Right ventricle myocardium inferior (tissue), 1 donor: ENCODE measurements around the gene AKAP1. TPM values are rescaled to one million over a fixed set of nuclear protein-coding genes. Genes with fewer than 3 reads are reported as not detected.
A peak's percentile ranks its signal among the peaks of the same experiment; 100 is the strongest.

ENCODE experiments used
- ATAC-seq: fragments of 200-7000 bp; cut with Tn5 transposase; one replicate; pipeline ENCODE4 v1.9.1; 2020; ENCODE audit warnings: mild to moderate bottlenecking, moderate library complexity
- DNase-seq: peaks from one replicate; pipeline ENCODE4 v3.0.0; 2021; ENCODE audit errors: missing footprints
- intact Hi-C: fragments of 100-400 bp; cut with DNase I; formaldehyde crosslinking; loops from one replicate; pipeline ENCODE4 v1.11.0; 2022
- total RNA-seq: library from RNA; stranded (reverse); fragmentation: NEBNext Ultra II Directional; extraction: Animal tissue kit (Norgen Biotek cat#: 25700); gene quantifications from one replicate; pipeline ENCODE4 v1.2.1, GENCODE V29; 2021
- donor health status: DM: no; HTN: yes; CAD: no; lungs with severe emphysema.

The AKAP1 gene
- total RNA-seq, 1 donor from 2014 or later: 226 TPM

DNA sequence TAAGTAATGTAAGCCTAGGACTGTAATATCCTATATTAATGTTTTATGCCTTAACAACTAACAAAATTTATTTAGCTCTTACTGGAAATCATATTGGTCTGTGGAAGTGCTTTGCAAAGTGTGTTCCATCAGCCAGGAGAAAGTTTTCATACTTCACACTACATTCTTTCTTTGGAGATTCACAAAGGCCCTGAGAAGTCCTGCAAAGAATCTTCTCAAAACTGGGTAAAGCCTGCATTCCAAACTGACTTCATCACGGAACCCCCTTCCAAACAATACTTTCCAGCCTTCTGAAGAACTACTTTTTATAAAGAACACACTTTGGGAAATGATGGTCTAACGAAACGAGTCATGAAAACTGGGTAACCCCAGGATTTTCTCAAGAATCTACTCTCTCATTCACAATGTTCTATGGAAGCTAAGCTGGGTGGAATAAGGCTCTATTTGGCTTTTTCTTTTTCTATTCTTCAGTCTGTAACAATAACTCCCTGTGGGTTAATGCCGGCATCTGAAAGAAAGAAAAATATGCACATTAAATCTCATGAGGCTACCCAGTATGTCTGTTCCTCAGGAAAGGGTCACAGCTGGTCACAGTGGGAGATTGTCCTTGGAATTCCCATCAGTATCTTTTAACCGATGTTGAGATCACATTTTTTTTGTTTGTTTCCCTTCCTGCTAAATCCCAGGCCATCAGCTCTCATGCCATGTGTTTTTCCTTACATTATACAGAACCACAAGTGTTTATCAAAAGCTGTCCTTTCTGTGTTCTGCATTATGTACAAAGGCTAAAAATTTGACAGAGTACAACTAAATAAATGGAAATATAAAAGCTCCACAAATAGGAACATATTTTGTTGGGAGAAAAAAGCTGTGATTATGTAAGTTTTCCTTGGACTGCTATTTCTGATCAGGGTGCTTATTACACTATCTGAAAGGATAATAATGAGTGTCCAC is 12.8 kb upstream of the AKAP1 start:
- ATAC-seq (no peak), DNase-seq (no peak)
- intact Hi-C loops: no loop called here

DNA sequence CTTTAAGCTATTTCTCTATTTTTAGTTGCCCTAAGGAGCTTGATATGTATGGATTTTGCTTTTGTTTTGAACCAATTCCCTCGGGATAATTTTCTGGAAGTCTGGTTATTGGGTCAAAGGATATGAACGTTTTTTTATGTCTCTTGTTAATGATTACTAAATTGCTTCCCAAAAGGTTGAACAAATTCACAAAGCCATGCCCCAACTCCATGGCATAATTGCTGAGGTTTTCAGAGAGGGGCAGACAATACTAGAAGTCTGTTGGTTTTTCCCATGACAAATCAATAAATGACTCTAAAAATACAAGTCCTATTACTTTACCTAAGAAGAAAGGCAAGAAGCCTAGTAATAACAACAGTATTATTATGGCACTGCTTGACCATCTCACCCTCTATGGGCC is 11.4 kb upstream of the AKAP1 start:
- ATAC-seq: no peak
- no peak for DNase-seq
- intact Hi-C loops: no loop called here

DNA sequence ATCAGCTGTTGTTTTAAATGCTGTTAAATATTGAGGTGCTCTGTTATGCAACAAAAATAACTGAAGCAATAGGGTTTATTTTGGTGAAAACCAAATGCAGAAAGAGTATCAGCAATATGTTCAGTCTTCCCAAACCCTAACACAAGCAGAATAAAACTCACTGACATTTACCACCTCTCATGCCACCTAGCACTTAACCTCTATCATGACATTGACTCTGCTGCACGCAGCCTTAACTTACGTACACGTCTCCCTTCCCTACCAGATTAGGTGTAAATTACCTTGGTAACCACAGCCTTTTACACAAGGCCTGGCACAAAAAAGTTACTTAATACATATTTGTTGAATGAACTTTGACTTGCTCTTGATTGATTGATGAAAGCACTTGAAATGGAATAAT is 9.9 kb upstream of the AKAP1 start:
- DNase-seq (no peak), ATAC-seq (no peak)
- intact Hi-C loops: no loop called here

DNA sequence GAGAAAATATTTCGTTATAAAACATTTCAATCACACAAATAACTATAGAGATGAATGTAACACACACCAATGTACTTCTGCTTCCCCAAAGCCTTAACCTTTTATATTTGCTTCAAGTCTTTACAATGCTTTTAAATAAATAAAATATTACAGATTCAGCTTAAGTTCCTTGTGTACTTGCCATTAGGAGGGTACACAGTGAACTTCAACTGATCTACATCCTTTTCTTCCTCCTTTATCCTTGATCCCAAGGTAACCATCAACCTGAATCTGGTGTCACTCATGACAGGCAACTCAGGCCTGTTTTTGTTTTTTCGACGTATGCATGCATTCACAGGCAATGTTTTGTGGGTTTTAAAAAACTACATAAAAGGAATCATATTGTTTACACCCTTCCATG is 9.3 kb upstream of the AKAP1 start:
- intact Hi-C loops: no loop called here
- ATAC-seq: no peak
- DNase-seq: no peak

DNA sequence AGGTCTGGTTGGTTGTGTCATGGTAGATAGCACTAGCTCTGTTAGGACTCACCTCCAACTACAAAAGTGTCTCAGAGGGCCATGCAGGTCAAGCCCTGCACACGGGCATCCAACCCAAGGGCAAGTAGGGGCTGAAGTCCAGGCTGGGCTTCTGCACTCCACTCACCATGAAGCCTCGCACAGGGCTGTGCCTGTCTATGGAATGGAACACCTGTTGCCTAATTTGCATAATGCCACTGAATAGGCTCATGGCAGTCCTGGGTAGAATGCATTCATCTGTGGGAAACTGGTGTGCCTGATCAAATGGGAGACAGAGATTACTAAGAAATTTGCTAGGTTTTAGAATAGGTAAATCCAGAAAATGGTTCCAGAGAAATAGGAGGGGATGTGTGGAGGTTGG is 8.0 kb upstream of the AKAP1 start:
- ATAC-seq (no peak), DNase-seq (no peak)
- intact Hi-C loops: no loop called here

DNA sequence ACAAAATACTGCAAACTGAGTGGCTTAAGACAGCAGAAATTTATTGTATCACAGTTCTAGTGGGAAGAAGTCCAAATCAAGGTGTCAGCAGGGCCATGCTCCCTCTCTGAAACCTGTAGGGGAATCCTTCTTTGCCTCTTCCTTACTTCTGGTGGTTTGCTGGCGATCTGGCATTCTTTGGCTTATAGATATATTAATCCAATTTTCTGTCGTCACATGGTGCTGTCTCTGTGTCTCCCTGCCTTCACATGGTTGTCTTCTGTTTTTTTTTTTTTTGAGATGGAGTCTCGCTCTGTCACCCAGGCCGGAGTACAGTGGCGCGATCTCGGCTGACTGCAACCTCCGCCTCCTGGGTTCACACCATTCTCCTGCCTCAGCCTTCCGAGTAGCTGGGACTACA is 6.8 kb upstream of the AKAP1 start:
- DNase-seq (no peak), ATAC-seq (no peak)
- intact Hi-C loops: no loop called here

DNA sequence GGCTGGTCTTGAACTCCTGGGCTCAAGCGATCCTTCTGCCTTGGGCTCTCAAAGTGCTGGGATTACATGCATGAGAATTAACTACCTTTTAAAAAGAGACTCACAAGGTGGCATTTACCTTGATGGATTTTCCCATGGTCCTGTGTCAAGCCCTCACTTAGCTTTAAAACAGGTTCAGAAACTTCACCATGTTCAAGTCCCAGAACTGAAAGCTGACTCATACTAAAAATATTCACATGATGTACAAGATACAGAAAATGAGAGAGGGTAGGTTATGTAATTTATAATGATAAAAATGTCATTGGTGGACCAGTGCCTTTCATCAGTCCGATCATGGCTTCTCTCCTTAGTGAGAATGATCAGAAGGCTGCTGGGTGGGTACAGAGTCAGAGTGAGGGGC is 4.3 kb upstream of the AKAP1 start:
- intact Hi-C loops: no loop called here
- DNase-seq: no peak
- ATAC-seq: no peak

DNA sequence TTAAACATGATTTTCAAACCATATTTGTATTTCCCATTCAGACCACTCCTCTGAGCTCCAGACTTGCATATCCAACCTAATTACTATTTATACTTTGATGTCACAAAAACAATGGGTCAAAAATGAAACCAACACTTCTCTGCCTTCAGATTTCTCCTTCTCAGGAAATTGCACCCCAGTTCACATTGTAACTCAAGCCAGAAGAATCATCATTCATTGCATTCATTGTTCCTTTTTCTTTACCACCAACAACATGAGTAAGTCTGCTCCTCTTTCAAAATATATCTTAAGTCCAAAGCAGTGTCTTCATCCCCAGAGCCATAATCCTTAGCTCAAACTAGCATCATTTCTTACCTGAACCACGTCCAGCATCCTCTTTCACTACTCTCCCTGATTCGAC is 2.6 kb upstream of the AKAP1 start:
- DNase-seq (no peak), ATAC-seq (no peak)
- intact Hi-C loops: no loop called here

DNA sequence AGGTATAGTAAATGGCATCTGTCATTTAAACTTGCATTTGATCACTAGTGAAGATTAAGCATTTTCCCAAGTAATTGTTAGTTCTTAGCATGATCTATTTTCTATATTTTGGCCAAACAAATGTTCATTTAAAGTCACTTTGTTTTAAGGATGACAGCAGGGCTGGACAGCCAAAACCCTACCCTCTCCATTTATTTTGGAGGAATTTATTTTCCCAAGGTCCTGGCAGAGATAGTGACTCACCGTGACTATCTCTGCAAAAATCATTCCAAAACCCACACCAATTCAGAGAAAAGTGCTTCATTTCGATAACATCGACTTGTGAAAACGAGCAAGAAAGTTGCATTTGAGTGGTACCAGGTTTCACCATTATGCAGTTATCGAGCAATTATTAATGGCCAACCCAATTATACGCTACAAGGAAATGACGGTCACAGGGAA is 665 bp upstream of the AKAP1 start:
- ATAC-seq: no peak
- intact Hi-C loops: loop anchor here (2.0 kb wide), 1 partner anchor 48 kb away; no protein-coding TSS in a partner anchor

DNA sequence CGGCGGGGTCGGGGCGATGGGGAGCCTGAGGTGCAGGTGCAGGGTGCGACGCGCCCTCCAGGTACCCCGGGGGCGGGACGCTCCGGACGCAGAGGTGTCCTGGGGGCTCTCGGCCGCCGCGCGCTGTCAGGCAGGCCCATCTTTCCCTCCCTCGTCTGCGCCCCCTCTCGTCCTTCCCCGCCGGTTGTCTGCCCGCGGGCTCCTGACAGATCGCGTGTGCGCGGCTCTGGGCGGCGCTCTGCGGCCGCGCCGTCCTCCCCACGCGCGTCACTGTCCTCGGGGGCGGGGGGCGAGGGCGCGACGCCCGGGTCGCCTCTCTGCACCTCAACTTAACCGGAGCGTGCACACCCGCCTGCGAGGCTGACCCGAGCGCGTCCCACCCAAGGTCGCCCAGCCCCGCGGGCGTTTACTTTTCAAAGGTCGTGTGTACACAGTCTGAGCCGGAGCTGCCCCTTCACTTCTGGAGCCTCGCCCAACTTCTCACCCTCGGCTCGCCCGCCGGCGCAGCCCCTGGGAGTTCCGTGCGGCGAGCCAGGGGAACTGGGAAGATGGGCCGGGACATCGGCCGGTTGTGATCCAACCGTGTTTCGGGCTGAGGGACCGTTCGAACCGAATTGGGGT is 512 bp downstream of the AKAP1 start:
- peak; percentile 59 for ATAC-seq
- intact Hi-C loops: loop anchor here (2.0 kb wide), 1 partner anchor 49 kb away; no protein-coding TSS in a partner anchor

More for the DNA sequence above, 665 bp upstream of the AKAP1 start:
- no peak for DNase-seq

DNA sequence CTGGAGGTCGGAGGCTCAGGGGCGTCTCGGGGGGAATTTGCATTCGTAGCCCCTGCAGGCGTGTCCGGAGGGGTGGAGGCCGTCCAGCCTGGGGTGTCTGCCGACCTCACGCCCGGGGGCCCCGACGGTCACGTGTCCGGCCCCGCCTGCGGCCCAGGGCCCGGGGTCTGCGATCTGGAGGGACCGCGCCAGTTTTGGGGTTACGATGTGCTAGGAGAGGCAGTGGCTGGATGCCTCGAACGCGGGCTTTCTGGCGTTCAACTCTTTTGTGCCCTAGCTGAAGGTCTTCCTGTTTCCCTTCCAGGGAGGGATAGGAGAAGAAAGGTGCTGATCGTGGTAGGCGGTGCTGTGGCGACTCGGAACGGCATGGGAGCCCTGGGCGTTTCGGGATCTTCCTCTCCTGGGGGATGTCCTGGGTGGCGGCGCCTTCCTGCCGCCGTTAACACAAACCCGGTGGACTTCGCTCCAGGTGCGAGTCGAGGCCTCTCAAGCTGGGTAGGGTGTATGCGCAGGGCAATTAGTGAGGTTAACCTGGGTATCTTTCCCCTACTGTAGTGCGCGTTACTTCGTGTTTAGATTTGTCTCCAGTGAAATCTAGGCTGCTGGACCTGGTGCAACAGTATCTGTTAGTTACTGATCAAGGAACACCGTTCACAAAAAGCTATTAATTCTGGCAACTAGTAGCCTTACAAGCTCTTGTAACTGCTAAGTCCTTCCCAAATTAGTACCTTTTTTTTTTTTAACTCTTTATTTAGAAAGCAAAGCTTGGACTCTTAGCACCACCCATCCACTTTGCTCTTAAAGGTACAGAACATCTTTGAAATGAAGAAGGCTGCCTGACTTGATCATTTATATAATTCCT is 1.3 kb downstream of the AKAP1 start:
- DNase-seq: no peak
- intact Hi-C loops: no loop called here
- no peak for ATAC-seq

More for the DNA sequence above, 512 bp downstream of the AKAP1 start:
- peak; percentile 84 for DNase-seq

DNA sequence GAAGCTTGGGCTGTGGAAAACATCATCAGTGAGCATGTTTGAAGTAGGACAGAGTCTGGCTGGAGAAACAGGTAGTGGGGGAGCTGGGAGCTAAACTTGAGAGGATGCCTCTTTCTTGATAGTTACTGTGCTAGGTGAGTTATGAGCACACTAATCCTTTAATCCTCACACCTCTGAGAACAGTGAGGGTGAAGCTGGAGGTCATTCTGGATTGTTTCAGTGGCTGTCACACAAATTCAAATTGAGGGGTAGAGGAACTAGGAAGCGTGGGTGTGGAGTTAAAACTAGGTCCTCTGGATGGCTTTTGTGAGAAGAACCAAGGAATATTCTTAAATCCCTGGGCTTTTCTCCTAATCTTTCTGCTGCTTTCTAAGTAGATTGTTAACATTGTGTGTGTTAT is 3.3 kb downstream of the AKAP1 start:
- no peak for DNase-seq
- intact Hi-C loops: no loop called here

DNA sequence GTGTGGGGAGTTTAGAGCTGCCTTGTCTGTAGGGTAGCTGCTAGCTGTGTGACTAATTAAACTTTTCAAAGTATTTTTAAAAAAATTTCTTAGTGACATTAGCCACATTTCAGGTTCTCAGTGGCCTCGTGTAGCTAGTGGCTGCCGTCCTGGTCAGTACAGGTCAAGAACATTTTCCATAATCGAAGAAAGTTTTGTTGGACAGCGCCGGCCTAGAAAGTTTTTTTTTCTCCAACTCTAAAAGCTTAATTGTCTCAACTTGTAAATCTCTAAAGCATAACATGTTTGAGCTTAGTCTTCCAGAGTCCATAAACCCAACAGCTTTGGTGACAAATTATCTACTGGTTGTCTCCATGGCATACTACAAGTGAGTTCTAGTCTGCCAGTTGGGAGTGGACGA is 4.3 kb downstream of the AKAP1 start:
- DNase-seq (no peak), ATAC-seq (no peak)
- intact Hi-C loops: no loop called here

More for the DNA sequence above, 3.3 kb downstream of the AKAP1 start:
- ATAC-seq: no peak

DNA sequence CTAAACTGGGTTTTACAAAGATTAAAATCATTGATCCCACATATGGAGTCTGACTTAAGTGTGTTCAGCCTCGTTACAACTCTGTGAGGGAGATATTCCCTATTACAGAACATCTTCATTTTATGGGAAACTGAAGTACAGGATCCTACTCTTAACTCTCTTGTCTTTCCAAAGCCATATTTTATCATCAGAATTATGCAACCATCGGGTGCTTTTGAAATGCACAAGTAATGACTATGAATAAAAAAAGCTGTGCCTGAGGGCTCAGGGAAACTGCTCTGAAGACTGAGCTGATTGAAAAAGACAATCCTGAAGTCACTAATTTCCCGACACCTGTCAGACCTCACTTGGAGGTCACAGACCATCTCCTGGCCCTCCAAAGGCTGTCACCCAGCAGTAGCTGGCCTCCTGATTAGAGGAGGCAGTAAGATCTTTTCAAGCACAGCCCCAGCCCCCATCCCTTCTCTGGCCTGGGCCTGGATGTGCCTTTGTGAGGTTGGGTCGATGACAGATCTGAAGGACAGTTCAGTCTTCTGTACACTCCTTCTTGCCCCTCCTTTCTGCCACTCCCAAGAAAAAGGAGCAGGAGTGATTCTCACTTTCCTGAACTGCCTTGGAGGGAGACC is 5.6 kb downstream of the AKAP1 start:
- DNase-seq (no peak), ATAC-seq (peak; percentile 3)
- intact Hi-C loops: loop anchor here (2.0 kb wide), 1 partner anchor 20 kb away; no protein-coding TSS in a partner anchor

DNA sequence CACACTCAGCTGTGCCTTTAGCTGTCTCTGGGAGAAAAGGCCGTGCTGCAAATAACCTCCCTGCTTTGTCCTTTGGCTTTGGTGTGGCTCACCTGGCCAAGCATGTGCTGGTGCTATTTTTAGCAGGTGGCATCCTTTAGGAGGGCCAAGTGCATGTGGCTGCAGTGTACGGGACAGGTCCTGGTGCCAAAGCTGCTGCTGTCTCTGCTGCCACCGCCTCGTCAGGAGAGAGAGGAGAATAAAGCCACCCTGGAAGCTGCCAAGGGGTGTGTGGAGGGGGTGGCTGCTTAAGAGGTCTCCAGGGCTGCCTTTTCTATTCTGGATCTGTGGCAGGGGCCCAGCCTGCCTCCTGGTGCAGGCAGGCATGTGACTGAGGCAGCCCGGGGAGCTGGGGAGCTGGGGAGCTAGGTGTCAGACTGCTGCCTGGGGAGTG is 6.2 kb downstream of the AKAP1 start:
- intact Hi-C loops: loop anchor here (2.0 kb wide), 1 partner anchor 20 kb away; no protein-coding TSS in a partner anchor
- DNase-seq (peak; percentile 83), ATAC-seq (peak; percentile 92)

DNA sequence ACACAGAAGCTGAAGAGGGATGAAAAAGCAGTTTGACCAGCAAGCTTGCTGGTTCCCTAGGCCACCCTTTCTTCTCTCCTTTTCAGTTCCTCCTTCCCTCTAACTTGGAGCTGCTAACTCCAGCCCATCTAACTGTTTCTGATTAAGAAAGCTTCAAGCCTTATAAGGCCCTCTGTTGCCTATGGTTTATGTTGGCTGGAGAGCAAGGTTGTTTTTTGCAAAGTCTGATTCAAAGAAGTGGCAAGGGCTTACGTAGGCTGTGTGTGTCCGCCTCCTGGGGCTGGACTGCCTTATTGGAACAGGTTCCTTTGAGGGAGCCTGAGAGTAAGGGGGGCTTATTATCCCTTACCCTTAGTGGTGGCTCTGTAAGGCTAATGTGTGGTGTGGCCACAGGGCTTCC is 7.1 kb downstream of the AKAP1 start:
- ATAC-seq: no peak
- intact Hi-C loops: no loop called here
- no peak for DNase-seq

DNA sequence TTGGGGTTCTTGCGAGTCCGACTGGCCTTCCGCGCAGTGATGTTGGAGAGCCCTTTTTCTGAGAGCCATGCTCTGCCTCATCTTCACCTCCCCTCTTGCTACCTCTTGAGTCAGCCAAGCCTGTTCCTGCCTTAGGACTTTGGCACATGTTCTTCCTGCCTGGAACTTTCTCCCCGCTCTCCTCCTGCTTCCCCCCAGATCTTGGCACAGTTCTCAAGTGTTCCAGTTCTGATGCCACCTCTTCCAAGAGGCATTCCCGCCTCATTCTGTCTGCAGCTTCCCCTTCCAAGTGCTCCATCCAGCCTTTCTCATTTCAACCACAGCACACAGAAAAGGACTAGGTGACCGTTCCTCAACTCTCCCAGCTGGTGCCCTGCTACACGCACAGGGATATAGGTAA is 7.7 kb downstream of the AKAP1 start:
- DNase-seq: no peak
- no peak for ATAC-seq
- intact Hi-C loops: no loop called here

DNA sequence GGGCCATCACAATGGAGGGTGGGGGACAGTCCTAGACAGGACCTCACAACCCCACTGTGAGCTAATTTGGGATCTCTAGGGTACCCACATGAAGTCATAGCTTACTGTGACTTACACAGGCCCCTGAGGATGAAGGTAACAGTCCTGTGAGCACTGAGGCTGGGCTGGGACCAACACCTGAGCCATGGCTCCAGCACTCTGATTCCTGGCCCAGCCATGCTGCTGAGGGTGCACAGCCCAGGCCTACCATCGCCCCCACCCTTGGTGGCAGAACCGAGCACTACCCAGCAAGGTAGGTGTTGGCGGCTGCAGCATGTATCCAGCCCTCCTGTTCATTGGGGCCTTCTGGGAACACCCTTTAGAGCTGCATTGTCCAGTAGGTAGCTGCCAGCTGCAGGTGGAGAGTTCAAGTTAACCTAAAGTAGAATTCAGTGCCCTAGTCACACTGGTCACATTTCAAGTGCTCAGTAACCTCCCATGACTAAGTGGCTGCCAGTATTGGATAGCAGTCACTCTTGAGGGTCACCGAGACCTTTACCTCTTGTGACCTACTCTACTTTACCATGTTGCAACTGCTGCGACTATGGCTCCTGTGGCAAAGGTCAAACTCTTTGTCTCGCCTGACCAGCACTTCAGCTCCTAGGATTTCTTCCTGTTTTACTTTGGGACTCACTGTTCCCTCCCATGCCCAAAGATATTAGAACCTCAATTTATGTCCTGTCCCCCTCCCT is 11.6 kb downstream of the AKAP1 start:
- DNase-seq: no peak
- peak; percentile 59 for ATAC-seq
- intact Hi-C loops: no loop called here
